HL-60/S4 treated with retinoic acid at 250 ng/mL for 4 days and 3 days (cell line): ENCODE results near the gene WFDC1.

Experiments
- in situ Hi-C: fragments of 300-500 bp; cut with MboI; formaldehyde crosslinking; loops from 2 replicates; pipeline ENCODE4 v1.7.0; 2022; ENCODE audit warnings: low sequenced_read_pairs

The WFDC1 gene

DNA sequence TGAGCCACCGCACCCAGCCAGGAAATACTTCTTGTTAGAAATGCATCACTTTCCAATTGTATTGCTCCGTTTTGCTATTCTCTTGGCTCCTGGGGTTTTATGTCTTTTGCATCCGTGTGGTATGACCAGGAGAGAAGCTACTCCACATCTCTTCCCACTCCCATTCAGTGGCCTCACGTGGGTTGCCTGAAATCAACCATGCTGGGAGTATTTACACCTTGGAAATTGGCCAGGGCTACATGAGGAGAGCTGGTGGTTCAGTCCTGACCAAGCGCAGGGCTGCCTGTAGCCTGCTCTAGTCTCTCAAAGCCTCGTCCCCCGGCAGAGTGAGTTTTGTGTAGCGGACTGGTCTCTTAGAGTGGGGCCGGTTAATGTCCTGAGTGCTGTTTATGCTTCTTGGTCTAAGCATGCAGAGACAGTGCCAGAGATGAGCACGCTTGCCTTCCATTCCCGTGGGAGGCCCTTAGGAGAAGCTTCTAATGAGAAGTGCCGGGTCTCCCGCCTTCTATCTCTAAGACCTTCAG lies 3.8 kb downstream of the WFDC1 start:
- in situ Hi-C loops = loop anchor here (25.0 kb wide), 1 partner anchor 189 kb away; no protein-coding TSS in a partner anchor

DNA sequence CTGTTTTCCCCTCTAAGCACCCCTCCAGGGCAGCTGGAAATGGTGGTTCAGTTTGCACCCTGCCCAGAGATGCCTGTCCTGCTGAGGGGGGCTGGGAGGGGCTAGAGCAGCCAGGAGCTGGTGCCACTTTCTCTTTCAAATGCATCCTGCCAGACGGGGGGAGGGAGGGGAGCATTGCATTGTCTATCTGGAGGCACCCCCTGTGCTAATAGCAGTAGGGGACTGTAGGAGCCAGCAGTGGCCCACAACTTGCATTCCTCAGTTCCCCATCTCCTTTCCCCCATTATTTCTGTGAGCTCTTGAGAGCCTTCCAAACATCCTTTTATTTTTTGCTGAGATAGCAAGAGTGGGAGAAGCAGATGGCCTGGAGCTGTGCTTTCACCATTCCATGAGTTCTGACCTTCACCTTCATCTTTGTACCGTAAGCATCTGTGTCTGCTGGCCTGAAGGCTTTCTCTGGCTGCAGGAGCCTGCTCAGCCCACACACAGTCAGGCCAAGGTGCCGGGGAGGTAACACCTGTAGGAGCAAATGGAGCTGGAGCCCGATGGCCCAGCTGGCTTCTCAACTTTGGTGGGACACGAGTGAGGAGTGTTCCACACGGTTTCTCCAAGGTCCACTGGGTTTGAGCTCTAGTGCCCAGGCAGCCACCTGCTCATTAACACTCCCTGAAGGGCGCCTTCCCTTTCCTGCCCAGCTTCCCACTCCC lies 5.2 kb downstream of the WFDC1 start:
- in situ Hi-C loops = loop anchor here (25.0 kb wide), 1 partner anchor 187 kb away; no protein-coding TSS in a partner anchor

DNA sequence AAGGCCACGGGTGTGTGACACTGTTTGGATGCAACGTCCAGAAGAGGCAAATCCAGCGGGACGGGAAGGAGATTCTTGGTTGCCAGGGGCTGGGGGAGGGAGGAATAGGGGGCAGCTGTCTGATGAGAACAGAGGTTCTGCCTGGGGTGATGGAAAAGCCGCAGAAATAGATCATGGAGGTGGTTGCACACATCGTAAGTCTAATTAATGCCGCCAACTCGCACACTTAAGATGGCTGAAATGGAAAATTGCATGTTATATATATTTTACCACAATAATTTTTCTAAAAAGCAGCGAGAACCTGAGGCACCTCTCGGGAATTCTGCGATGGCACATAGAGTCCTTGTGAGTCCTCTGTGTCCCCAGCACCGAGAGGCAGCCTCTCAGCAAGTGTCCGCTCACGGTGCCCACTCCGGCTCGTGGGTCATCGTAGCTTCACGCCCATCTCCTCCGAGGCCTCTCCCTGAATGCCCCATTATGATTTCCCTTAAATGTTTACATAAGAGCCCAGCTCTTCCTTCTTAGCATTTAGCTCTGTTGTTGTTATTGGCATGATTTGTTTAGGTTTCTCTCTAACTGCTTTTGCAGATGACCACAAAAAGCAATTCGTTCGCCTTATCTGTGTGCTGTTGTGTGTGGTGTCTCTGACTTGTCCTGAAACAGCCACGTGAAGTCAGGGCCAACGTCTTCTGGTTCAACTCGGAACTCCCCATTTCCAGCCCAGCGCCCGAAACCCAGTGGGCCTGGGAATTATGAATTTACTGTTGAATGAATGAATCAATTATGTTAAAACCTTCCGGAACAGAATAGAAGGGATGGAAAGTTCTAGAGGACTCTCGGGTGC lies 7.7 kb downstream of the WFDC1 start:
- in situ Hi-C loops = no loop called here

DNA sequence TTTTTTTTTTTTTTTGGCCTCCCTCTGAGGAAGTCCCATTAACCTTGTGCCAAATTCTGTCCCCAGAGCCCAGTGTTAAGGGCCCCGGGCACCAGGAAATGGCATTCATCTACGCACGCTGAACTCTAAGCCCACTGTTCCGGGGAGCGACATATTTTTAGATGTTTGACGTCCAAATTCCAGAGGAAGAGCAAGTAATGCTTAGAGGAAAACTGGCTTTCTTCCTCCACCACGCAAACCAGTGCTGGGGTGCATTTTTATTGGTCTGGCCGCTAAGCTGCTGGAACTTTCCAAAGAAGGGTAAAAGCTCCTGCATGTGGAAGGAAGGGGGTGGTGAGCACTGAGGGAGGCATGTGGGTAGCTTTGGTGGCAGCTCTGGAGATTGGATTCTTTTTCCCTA lies 8.3 kb downstream of the WFDC1 start:
- in situ Hi-C loops = no loop called here

DNA sequence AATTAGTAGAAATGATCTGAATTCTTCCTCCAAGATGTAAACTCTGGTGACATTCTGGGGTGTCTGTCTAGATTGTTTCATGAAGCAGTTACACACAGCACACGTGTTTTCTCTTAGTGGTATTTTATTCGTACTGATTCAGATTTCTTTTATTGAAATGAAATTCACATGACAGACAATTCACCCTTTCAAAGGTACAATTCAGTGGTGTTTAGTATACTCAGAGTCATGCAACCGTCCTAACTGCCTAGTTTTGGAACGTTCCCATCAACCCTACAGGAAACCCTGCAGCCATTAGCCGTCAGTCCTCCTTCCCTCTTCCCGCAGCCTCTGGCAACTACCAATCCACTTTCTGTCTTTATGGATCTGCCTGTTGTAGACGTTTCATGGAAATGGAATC lies 8.8 kb downstream of the WFDC1 start:
- in situ Hi-C loops = no loop called here

DNA sequence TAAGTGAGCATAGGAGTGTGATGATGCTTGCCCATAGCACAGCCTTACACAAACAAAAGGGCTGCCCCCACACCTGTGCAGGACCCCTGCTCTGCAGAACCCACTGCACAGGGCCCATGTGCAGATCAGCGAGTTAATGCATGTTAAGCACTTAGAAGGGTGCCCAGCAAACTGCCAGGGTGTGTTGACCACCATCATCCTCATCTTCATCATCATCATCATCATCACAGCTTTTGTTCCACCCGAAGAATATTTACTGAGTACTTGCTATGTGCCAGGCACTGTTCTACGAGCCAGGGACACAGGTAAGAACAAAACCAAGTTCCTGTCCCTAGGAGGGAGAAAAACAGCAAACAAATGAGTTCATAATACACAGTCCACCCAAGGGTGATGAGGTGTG lies 11.9 kb downstream of the WFDC1 start:
- in situ Hi-C loops = no loop called here

DNA sequence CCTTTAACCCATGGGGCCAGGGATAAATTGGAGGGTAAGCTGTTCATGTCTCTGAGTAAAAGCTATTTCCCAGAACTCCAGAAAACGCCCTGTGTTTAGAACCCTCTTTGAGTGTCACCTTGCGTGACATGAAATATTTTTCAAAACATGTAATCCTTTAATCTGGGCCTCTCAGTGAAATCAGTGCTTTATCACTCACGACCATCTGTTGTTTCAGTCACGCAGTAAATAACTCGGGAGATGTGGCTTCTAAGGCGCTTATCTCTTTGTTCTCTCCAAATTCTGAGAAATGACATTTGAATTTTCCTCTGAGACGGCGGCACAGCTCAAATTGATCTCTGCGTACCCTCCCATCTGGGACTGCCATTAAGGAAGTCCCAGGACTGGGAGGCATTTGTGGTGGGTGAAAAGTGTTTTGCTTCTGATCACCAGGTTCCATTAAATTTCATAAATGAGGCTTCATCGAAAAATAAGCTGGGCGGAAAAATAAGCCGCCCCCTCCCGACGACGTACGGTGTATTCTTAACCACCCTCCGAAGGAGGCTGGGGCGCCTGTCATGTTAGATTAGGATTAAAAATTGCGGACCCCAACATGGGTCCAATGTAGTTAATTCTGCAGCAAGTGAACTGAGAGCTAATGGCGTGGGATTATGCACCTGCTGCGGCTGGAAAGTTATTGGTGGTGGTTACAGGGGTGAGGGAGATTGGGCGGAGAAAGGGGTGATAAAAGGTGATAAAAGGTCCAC lies 12.7 kb downstream of the WFDC1 start:
- in situ Hi-C loops = no loop called here

DNA sequence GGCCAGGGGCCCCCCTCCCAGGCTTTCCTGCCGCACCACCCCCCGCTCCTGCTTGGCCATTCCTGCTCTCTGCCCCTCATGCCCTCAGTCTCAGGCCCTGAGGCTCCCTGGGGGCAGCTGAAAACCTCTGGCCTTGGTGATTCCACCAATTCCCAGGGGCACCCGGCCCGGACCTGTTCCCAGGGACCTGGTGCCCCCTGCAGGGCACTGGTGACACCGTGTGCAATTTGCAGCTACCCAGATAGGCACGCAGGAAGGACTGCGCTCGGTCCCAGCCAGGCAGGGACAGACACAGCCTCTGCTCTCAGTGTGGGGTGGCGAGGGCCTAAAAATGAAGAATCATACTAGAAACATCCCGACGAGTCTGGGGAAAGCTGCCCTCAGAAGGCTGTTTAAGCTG lies 13.4 kb downstream of the WFDC1 start:
- in situ Hi-C loops = no loop called here

DNA sequence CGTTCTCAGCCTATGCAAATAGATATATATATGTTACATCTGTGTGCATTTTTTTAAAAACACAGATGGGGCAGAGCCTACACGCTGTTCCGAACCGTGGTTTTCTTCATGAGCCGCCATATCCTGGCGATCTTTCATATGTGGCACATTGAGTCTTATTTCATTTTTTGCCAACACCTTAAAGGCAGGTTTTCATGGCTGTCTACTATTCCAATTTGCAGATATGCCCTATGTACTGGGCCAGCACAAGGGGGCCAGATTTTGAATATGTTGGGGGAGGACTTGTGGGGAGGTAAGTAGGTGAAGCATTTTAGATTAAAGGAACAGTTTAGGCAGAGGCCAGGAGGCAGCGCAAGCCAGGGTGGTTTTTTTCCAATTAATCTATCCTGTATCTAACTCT lies 16.0 kb downstream of the WFDC1 start:
- in situ Hi-C loops = no loop called here

DNA sequence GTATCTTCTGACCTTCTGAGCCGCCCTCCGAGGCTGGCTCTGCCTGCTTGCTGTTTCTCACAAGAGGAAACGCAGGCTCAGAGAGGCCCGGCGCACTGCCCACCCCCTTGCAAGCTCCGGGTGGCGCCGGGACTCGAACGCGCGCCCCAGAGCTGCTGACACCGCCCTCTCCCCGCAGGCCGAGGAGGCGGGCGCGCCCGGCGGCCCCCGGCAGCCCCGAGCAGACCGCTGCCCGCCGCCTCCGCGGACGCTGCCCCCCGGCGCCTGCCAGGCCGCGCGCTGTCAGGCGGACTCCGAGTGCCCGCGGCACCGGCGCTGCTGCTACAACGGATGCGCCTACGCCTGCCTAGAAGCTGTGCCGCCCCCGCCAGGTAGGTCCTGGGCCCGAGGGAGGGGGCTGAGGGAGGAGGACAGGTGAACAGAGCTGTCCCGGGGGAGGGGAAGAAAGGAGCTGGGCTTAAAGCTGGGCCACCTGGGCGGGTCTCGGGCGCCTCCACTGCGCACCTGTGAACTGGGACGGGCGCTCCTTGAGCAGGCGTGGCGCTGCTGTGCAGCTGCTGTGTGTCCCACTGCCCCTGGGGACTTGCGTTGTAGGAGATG lies 18.2 kb downstream of the WFDC1 start:
- in situ Hi-C loops = no loop called here

DNA sequence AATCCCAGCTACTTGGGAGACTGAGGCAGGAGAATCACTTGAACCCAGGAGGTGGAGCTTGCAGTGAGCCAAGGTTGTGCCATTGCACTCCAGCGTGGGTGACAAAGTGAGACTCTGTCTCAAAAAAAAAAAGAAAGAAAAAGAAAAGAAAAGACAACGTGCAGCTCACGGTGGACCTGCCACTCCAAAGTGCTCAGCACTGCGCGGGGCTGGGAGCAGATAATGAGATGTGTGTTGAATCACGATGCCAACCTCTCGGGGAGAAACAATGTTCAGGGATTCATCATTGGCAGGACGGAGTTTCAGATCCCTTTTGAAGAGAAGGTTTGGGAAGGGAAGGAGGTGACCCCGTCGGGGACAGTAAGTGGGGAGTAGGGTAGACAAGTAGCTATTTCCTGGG lies 19.2 kb downstream of the WFDC1 start:
- in situ Hi-C loops = no loop called here

DNA sequence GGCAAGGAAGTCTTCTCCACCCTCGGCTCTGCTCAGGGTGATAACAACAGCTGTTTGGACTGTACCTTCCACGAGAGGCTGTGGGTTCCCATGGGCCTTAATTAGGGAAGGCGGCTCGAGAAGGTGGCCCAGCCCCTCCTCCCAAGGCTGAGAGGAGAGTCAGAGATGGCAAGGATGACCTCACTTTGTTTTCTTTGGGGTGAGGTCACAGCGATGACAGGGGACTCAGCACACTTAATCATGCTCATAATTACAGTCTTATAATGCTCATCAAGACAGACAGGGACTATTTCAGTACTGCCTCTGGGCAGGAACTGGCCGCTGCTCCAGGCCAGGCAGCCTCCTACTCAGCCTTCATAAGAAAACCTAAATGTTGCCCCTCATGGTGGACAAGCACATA lies 19.7 kb downstream of the WFDC1 start:
- in situ Hi-C loops = no loop called here

DNA sequence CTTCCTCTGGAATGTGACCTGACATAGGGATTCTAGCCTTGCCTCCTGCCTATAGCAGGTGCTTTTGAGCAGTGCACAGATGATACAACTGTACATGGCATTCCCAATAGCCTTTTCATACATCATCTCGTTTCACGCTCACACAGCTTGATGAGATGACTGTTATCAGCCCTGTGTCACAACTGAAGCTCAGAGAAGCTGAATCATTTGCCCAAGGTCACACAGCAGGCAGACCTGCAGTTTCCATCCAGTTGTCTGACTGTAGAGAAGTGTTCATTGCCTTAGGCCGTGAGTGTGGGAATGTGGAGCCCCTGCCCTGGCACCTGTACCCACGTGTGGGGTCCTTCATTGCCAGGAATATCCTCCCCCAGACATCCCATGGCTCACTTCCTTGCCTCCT lies 20.1 kb downstream of the WFDC1 start:
- in situ Hi-C loops = no loop called here

DNA sequence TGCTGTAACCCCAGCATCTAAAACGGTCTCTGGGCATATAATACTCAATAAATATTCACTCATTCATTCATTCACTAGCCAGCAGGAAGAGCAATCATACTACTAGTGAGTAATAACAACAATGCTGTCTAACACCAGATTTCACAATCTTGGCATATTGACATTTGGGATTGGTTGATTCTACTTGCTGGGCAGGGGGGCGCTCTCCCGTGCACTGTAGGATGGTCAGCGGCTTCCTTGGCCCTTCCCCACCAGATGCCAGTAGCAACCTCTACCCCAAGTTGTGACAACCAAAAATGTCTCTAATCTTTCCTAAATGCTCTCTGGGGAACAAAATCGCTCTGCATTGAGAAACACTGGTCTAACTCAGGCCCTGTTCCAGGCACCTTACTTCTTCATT lies 20.7 kb downstream of the WFDC1 start:
- in situ Hi-C loops = no loop called here

DNA sequence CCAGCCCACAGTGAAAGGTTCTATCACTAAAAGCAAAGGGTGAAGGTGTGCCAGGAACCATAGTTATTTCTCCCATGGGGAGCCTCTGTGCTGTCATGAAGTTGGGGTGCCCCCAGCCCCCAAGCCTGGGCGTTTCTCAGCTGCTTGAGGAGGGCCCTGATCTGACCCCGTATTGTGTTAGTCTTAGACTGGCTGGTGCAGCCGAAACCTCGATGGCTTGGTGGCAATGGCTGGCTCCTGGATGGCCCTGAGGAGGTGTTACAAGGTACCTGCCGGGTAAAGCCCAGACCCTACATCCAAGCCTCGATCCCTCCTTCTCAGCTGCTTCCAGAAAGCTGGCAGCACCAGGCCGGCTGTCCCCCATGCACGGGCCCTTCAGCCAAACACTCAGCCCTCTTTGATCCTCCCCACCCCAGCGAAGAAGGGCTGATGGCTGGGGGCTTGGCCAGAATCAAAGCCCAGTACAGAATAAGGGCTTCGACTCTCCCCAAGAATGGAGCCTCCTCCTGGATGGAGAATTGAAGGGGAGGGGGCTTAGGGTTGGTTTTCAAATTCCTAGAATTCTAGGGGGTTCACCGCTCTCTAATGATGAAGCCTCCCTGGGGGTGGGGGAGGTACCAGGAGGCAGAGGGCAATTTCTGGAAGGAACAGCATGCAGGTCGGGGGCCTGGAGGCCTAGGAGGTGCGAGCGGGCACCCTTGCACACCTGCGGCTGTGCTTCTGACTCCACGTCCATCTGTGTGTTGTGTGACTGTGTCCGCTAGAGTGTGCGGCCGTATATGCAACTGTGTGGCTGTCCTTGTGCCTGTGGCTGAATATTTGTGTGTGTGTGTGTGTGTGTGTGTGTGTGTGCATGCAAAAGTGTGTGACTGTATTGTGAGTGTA lies 23.7 kb downstream of the WFDC1 start:
- in situ Hi-C loops = no loop called here

DNA sequence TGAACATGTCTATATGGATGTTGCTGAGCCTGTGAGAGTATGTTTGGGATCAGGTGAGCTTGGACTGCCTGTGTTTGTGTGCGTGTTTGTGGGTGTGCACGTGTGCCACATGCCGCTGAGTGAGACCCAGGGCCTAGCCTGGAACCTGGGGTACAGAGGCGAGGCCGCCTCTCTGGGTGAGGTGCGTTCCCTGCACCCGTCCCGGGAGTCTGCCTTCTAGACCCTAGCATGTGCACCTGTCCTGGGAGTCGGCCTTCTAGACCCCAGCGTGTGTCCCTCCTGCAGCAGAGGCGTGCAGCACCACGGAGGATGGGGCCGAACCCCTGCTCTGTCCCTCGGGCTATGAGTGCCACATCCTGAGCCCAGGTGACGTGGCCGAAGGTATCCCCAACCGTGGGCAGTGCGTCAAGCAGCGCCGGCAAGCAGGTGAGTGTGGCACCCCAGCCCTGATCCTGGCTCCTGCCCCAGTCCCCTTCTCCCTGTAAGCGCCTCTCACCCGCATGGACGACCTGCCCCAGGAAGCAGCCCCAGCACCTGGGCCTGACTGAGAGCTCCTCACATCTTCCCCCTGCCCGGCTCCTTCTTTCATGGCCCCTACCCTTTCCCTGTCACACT lies 24.6 kb downstream of the WFDC1 start:
- in situ Hi-C loops = no loop called here

DNA sequence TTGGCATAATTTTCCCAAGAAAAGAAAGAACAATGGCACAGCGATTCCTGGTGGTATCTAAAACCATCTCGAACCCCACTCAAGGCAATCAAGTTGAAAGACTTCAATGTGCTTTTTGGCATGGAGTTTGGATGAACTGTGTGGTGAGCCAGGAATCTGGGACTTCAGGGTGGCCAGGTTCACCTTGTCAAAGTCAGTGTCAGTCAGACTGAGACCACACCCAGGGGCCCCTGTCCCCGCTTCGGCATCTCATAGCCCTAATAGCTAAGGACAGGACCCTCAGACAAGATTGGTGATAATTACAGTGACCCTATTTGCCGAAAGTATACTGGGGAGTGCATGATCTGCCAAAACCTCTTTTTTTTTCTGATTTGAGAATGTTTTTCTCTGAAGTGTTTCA lies 25.8 kb downstream of the WFDC1 start:
- in situ Hi-C loops = no loop called here

DNA sequence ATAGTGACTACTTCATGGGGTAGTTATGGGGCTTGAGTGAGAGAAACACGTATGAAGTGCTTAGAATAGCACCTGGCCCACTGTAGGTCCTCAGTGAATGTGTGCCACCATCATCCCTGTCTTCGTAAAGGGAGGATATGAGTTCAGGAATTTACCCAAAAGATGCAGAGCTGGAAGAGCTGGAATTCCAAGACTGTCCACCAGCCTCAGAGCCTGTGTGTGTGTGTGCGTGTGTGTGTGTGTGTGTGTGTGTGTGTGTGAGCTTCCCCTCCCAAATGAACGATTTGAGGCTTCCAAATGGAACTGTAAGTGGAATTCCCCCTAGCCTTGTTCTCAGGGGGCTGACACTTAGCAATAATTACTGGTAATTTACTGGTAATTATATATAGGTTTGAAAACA lies 27.3 kb downstream of the WFDC1 start:
- in situ Hi-C loops = no loop called here

DNA sequence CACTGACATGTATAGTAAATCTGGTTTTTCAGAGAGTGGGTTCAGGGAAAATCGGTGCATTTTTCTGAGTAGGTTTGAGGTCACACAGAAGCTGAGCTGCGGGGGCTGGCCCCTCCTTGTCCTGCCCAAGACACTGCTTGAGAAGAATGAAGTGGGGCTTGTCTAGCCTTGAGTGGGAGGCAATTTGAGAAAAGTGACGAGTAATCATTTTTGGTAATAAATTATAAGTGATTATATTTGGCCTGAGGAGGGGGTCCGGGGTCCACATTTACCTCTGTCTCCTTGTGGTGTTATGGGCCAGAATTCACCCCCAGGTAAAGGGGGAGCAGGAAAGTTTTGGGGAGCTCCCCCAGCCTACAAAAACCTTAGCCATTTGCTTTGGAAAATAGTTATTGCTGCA lies 28.1 kb downstream of the WFDC1 start:
- in situ Hi-C loops = no loop called here

DNA sequence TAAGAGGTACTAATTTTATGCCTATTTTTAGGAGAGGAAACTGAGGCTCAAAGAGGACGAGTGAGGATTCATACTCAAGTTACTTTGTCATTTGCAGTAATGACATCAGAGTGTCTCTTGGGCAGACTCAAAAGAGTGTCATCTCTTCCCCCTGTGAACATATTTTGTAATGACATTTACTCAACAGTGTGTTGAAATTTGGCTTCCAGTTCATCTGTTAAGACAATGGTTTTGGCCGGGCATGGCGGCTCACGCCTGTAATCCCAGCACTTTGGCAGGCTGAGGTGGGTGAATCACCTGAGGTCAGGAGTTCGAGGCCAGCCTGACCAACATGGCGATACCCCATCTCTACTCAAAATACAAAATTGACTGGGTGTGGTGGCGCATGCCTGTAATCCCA lies 28.9 kb downstream of the WFDC1 start:
- in situ Hi-C loops = no loop called here
